GM23338 (cell line): ENCODE measurements around the gene HOXC4. TPM values are rescaled to one million over a fixed set of nuclear protein-coding genes. Genes with fewer than 3 reads are reported as not detected.

ENCODE experiments used
- ATAC-seq: fragments of 200-7000 bp; cut with Tn5 transposase; 3 replicates; pipeline ENCODE4 v1.9.1; 2020
- DNase-seq: peaks from one replicate; pipeline ENCODE4 v3.0.0-alpha.2; 2015; ENCODE audit warnings: low spot score
- H2AFZ ChIP-seq: fragments of 200-600 bp; sonication (generic); 2 replicates; pipeline ENCODE4 v1.8.0; 2016; ENCODE audit warnings: antibody characterized with exemption, mild to moderate bottlenecking, moderate library complexity
- H3F3A ChIP-seq: fragments of 200-600 bp; sonication (generic); replicated peaks from 2 replicates; pipeline ENCODE4 v1.8.0; 2017; ENCODE audit warnings: antibody characterized with exemption, mixed run types, low read depth
- H3K27ac ChIP-seq: fragments of 200-600 bp; sonication (generic); 2 replicates; pipeline ENCODE4 v1.6.1; 2016; ENCODE audit warnings: low read depth
- H3K27me3 ChIP-seq: fragments of 200-600 bp; sonication (generic); 2 replicates; pipeline ENCODE4 v1.8.0; 2016; ENCODE audit warnings: mild to moderate bottlenecking, mixed run types, moderate library complexity; ENCODE audit not compliant: insufficient read depth
- H3K36me3 ChIP-seq: fragments of 200-600 bp; sonication (generic); 2 replicates; pipeline ENCODE4 v1.8.0; 2016; ENCODE audit warnings: mild to moderate bottlenecking; ENCODE audit not compliant: insufficient read depth
- H3K4me1 ChIP-seq: fragments of 200-600 bp; sonication (generic); 2 replicates; pipeline ENCODE4 v1.8.0; 2016; ENCODE audit warnings: mild to moderate bottlenecking, moderate library complexity; ENCODE audit not compliant: insufficient read depth
- H3K4me2 ChIP-seq: fragments of 200-600 bp; sonication (generic); 2 replicates; pipeline ENCODE4 v1.7.1; 2017; ENCODE audit warnings: mixed run types
- H3K4me3 ChIP-seq: fragments of 200-600 bp; sonication (generic); 2 replicates; pipeline ENCODE4 v1.6.1; 2016; ENCODE audit warnings: mixed run types
- H3K79me2 ChIP-seq: fragments of 200-600 bp; sonication (generic); replicated peaks from 2 replicates; pipeline ENCODE4 v1.8.0; 2017; ENCODE audit warnings: mild to moderate bottlenecking; ENCODE audit not compliant: insufficient read depth
- H3K9me2 ChIP-seq: fragments of 200-600 bp; sonication (generic); 2 replicates; pipeline ENCODE4 v1.8.0; 2017; ENCODE audit not compliant: insufficient read depth
- H4K20me1 ChIP-seq: fragments of 200-600 bp; sonication (generic); replicated peaks from 2 replicates; pipeline ENCODE4 v1.8.0; 2017; ENCODE audit warnings: mild to moderate bottlenecking; ENCODE audit not compliant: insufficient read depth
- H3K27ac Mint-ChIP-seq: 2 replicates; pipeline ENCODE4 v1.8.0; 2020; ENCODE audit warnings: inconsistent platforms, mild to moderate bottlenecking, moderate library complexity, mixed read lengths
- H3K27me3 Mint-ChIP-seq: 3 replicates; pipeline ENCODE4 v1.8.0; 2022; ENCODE audit warnings: low read depth, mild to moderate bottlenecking, moderate library complexity, mixed read lengths, inconsistent platforms; ENCODE audit not compliant: insufficient read depth, poor library complexity
- H3K36me3 Mint-ChIP-seq: 3 replicates; pipeline ENCODE4 v1.8.0; 2021; ENCODE audit warnings: low read depth, mild to moderate bottlenecking, inconsistent platforms, moderate library complexity, mixed read lengths
- H3K4me1 Mint-ChIP-seq: 3 replicates; pipeline ENCODE4 v1.8.0; 2020; ENCODE audit warnings: mild to moderate bottlenecking, inconsistent platforms, mixed read lengths
- H3K4me3 Mint-ChIP-seq: 3 replicates; pipeline ENCODE4 v1.8.0; 2021; ENCODE audit warnings: moderate library complexity, mild to moderate bottlenecking, inconsistent platforms, mixed read lengths
- H3K9me3 Mint-ChIP-seq: 3 replicates; pipeline ENCODE4 v1.8.0; 2020; ENCODE audit warnings: moderate library complexity, mild to moderate bottlenecking, inconsistent platforms, mixed read lengths
- ETS1 ChIP-seq: IDR thresholded peaks from 2 replicates; pipeline ENCODE4 v1.6.1; 2016; ENCODE audit warnings: antibody characterized with exemption
- EZH2 ChIP-seq: fragments of 200-600 bp; sonication (generic); IDR thresholded peaks from one replicate; pipeline ENCODE4 v1.8.0; 2017; ENCODE audit warnings: antibody characterized with exemption, mild to moderate bottlenecking, low read depth; ENCODE audit not compliant: unreplicated experiment
- EZH2phosphoT487 ChIP-seq: fragments of 200-600 bp; sonication (generic); IDR thresholded peaks from one replicate; pipeline ENCODE4 v1.8.1; 2018; ENCODE audit warnings: antibody characterized with exemption; ENCODE audit not compliant: unreplicated experiment
- JUNB ChIP-seq: IDR thresholded peaks from one replicate; pipeline ENCODE4 v1.6.1; 2016; ENCODE audit warnings: antibody characterized with exemption; ENCODE audit not compliant: unreplicated experiment
- NANOG ChIP-seq: IDR thresholded peaks from 2 replicates; pipeline ENCODE4 v1.6.1; 2016; ENCODE audit warnings: antibody characterized with exemption, borderline replicate concordance
- POLR2AphosphoS5 ChIP-seq: IDR thresholded peaks from 2 replicates; pipeline ENCODE4 v1.6.1; 2016; ENCODE audit warnings: antibody characterized with exemption, low read depth
- STAT1 ChIP-seq: IDR thresholded peaks from one replicate; pipeline ENCODE4 v1.6.1; 2016; ENCODE audit warnings: antibody characterized with exemption; ENCODE audit not compliant: unreplicated experiment
- ZNF114 ChIP-seq: fragments of 250-450 bp; sonication (Bioruptor Pico); IDR thresholded peaks from 2 replicates; pipeline ENCODE4 v1.5.0; 2020; ENCODE audit warnings: mild to moderate bottlenecking, moderate library complexity
- ZNF331 ChIP-seq: fragments of 250-450 bp; sonication (Bioruptor Pico); IDR thresholded peaks from 2 replicates; pipeline ENCODE4 v1.5.0; 2020; ENCODE audit warnings: low read depth, mild to moderate bottlenecking, moderate library complexity
- polyA plus RNA-seq: library from polyadenylated mRNA; unstranded; fragments of >200 nt; fragmentation: Nextera tagmentation; extraction: Ambion mirVana; gene quantifications from 2 replicates; pipeline ENCODE4 v1.2.1, GENCODE V29; 2016
- total RNA-seq: library from RNA; depleted of rRNA; stranded (reverse); fragments of >200 nt; shearing (Covaris generic); gene quantifications from 2 replicates; pipeline ENCODE4 v1.2.3, GENCODE V29; 2014
- TF ChIP-seq, protein P1 (sequence below): IDR thresholded peaks from one replicate; pipeline ENCODE4 v1.6.1; 2018; ENCODE audit warnings: antibody characterized with exemption; ENCODE audit not compliant: unreplicated experiment

HOXC4 gene
- total and polyA plus RNA-seq, 2 experiments from 2014 or later: not detected

DNA sequence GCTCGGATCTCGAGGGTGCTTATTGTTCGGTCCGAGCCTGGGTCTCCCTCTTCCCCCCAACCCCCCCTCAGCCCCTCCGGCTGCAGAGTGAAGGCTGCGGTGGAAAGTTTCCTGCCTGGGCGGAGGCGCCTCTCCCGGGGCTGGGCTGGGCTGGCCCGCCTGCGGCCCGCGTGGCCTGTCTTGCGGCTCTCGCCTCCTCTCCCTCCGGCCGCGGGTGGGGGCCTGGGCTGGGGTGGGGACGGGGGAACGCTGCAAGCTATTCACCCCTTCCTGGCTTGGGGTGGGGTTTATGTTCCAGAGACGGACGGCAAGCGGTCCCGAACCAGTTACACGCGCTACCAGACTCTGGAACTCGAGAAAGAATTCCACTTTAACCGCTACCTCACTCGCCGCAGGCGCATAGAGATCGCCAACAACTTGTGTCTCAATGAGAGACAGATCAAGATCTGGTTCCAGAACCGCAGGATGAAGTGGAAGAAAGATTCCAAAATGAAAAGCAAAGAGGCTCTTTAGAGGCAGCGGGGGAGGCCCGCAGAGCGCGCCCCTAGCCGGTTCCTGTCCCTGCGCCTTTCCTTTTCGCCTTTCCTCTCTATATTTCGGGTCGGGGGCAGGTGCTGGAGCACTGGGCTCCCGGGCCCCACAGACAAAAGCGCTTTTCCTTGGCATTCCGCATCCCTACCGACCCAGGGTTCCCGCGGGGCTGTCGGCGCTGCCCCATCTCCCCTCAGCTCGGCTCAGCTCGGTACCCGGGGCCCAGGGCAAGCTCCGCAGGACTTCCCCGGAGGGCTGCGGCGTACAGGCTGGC lies 19.5 kb upstream of the HOXC4 start:
- peaks cover 25% of the 10 kb centered on the region for H3K4me1 ChIP-seq
- no peaks in the 10 kb centered on the region for H3K9me2 ChIP-seq
- peak overlapping the region; percentile 43; the same call in 1 of the 2 replicates for H3K4me2 ChIP-seq
- Mint-ChIP-seq H3K9me3 (peaks cover 6% of the 10 kb centered on the region), H3K36me3 (no peaks in the 10 kb centered on the region; the same call in 2 of the 3 replicates), H3K27me3 (peaks cover 96% of the 10 kb centered on the region), H3K4me3 (peak overlapping the region; percentile 21; the same call in 1 of the 3 replicates), H3K27ac (no peak overlapping the region), H3K4me1 (peaks cover 19% of the 10 kb centered on the region)
- peak; percentile 11 for ATAC-seq
- DNase-seq: peak; percentile 58
- TF ChIP-seq JUNB (no peak), EZH2phosphoT487 (peak; percentile 93), STAT1 (no peak), EZH2 (peak; percentile 100), POLR2AphosphoS5 (no peak)
- no peaks in the 10 kb centered on the region for H3K36me3 ChIP-seq
- H3K79me2 ChIP-seq: no peaks in the 10 kb centered on the region
- H4K20me1 ChIP-seq: peaks cover 33% of the 10 kb centered on the region
- H3K27me3 ChIP-seq: peaks cover 100% of the 10 kb centered on the region
- H3F3A ChIP-seq: 0 out of 2 replicates have a peak, but pooled peaks cover 18% of the 10 kb centered on the region
- peak overlapping the region; percentile 13 for H3K4me3 ChIP-seq
- H2AFZ ChIP-seq: no peak overlapping the region; the same call in 1 of the 2 replicates
- no peak overlapping the region for H3K27ac ChIP-seq

GRCh38 chr12:54034785-54035310 lies 18.8 kb upstream of the HOXC4 start:
- ATAC-seq (no peak), DNase-seq (peak; percentile 6)
- H3K4me3 ChIP-seq: no peak overlapping the region
- peak overlapping the region; percentile 33; the same call in 1 of the 3 replicates for H3K4me3 Mint-ChIP-seq
- H2AFZ ChIP-seq: no peak overlapping the region
- H3F3A ChIP-seq: peaks cover 19% of the 10 kb centered on the region; the same call in 1 of the 2 replicates
- H3K4me2 ChIP-seq: peak overlapping the region; percentile 43; the same call in 1 of the 2 replicates
- peaks cover 18% of the 10 kb centered on the region for H3K4me1 Mint-ChIP-seq
- no peaks in the 10 kb centered on the region for H3K36me3 ChIP-seq
- H3K27ac ChIP-seq: no peak overlapping the region
- H3K27ac Mint-ChIP-seq: no peak overlapping the region
- no peaks in the 10 kb centered on the region; the same call in 2 of the 3 replicates for H3K36me3 Mint-ChIP-seq
- peaks cover 96% of the 10 kb centered on the region for H3K27me3 Mint-ChIP-seq
- peaks cover 100% of the 10 kb centered on the region for H3K27me3 ChIP-seq
- H3K9me3 Mint-ChIP-seq: peaks cover 6% of the 10 kb centered on the region
- peaks cover 38% of the 10 kb centered on the region for H4K20me1 ChIP-seq
- peaks cover 25% of the 10 kb centered on the region for H3K4me1 ChIP-seq
- TF ChIP-seq ZNF331 (CRISPR knock-in tag): no peak
- TF ChIP-seq, protein P1, sequence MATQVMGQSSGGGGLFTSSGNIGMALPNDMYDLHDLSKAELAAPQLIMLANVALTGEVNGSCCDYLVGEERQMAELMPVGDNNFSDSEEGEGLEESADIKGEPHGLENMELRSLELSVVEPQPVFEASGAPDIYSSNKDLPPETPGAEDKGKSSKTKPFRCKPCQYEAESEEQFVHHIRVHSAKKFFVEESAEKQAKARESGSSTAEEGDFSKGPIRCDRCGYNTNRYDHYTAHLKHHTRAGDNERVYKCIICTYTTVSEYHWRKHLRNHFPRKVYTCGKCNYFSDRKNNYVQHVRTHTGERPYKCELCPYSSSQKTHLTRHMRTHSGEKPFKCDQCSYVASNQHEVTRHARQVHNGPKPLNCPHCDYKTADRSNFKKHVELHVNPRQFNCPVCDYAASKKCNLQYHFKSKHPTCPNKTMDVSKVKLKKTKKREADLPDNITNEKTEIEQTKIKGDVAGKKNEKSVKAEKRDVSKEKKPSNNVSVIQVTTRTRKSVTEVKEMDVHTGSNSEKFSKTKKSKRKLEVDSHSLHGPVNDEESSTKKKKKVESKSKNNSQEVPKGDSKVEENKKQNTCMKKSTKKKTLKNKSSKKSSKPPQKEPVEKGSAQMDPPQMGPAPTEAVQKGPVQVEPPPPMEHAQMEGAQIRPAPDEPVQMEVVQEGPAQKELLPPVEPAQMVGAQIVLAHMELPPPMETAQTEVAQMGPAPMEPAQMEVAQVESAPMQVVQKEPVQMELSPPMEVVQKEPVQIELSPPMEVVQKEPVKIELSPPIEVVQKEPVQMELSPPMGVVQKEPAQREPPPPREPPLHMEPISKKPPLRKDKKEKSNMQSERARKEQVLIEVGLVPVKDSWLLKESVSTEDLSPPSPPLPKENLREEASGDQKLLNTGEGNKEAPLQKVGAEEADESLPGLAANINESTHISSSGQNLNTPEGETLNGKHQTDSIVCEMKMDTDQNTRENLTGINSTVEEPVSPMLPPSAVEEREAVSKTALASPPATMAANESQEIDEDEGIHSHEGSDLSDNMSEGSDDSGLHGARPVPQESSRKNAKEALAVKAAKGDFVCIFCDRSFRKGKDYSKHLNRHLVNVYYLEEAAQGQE: no peak
- peak; percentile 14 for TF ChIP-seq EZH2phosphoT487
- TF ChIP-seq ZNF114 (CRISPR knock-in tag): no peak
- no peak for TF ChIP-seq NANOG
- TF ChIP-seq ETS1: no peak
- TF ChIP-seq EZH2: peak; percentile 73
- no peaks in the 10 kb centered on the region for H3K79me2 ChIP-seq
- H3K9me2 ChIP-seq: no peaks in the 10 kb centered on the region
